Jurkat, Clone E6-1 (cell line): ENCODE measurements around the gene TRIO.

Experiments used
- DNase-seq: peaks from one replicate; pipeline ENCODE4 v3.0.0-alpha.2; 2011; ENCODE audit warnings: low read depth, low spot score
- H3K4me3 ChIP-seq: 2 replicates; pipeline ENCODE4 v1.5.1; 2011; ENCODE audit warnings: mild to moderate bottlenecking, low read length, control low read depth, moderate library complexity

The TRIO gene

GRCh38 chr5:14266686-14267085 lies 123.5 kb downstream of the TRIO start:
- DNase-seq: no peak

GRCh38 chr5:14267166-14267838 lies 124.2 kb downstream of the TRIO start:
- no peak overlapping the region for H3K4me3 ChIP-seq
- no peak for DNase-seq

More at GRCh38 chr5:14266686-14267085, 123.5 kb downstream of the TRIO start:
- no peak overlapping the region for H3K4me3 ChIP-seq

GRCh38 chr5:14267991-14268708 lies 125.0 kb downstream of the TRIO start:
- no peak overlapping the region for H3K4me3 ChIP-seq
- no peak for DNase-seq

GRCh38 chr5:14268738-14269137 lies 125.6 kb downstream of the TRIO start:
- no peak for DNase-seq
- H3K4me3 ChIP-seq: no peak overlapping the region

GRCh38 chr5:14269395-14269794 lies 126.3 kb downstream of the TRIO start:
- H3K4me3 ChIP-seq: no peak overlapping the region
- DNase-seq: no peak

- peak; percentile 32 for DNase-seq
- no peak overlapping the region for H3K4me3 ChIP-seq
These were observed 127.1 kb downstream of the TRIO start for GRCh38 chr5:14270209-14270702.

GRCh38 chr5:14272548-14273205 lies 129.5 kb downstream of the TRIO start:
- H3K4me3 ChIP-seq: no peak overlapping the region
- no peak for DNase-seq

GRCh38 chr5:14273207-14273767 lies 130.1 kb downstream of the TRIO start:
- DNase-seq: no peak
- H3K4me3 ChIP-seq: no peak overlapping the region

- H3K4me3 ChIP-seq: no peak overlapping the region
- DNase-seq: no peak
These were observed 133.2 kb downstream of the TRIO start for GRCh38 chr5:14276380-14276779.

GRCh38 chr5:14277385-14278320 lies 134.5 kb downstream of the TRIO start:
- DNase-seq: no peak
- no peak overlapping the region for H3K4me3 ChIP-seq

- DNase-seq: no peak
- H3K4me3 ChIP-seq: no peak overlapping the region
These were observed 137.2 kb downstream of the TRIO start for GRCh38 chr5:14280294-14280854.

GRCh38 chr5:14281746-14282181 lies 138.6 kb downstream of the TRIO start:
- peak; percentile 57 for DNase-seq
- no peak overlapping the region for H3K4me3 ChIP-seq

- no peak overlapping the region for H3K4me3 ChIP-seq
- DNase-seq: no peak
These were observed 140.0 kb downstream of the TRIO start for GRCh38 chr5:14283139-14283538.

GRCh38 chr5:14284392-14285148 lies 141.4 kb downstream of the TRIO start:
- no peak for DNase-seq
- no peak overlapping the region for H3K4me3 ChIP-seq

GRCh38 chr5:14286007-14286406 lies 142.9 kb downstream of the TRIO start:
- no peak for DNase-seq
- no peak overlapping the region for H3K4me3 ChIP-seq

- DNase-seq: peak; percentile 20
These were observed 143.7 kb downstream of the TRIO start for GRCh38 chr5:14286574-14287421.

More at GRCh38 chr5:14286574-14287421, 143.7 kb downstream of the TRIO start:
- no peak overlapping the region for H3K4me3 ChIP-seq
